Sigmoid colon (tissue), 4 donors: ENCODE measurements around the gene TWSG1.

Experiments used
- CTCF ChIP-seq, 4 experiments: fragments of 450-650 bp in 3 of 4; fragments of 200-600 bp in 1 of 4; IDR thresholded peaks; one replicate each; pipeline ENCODE4 v1.5.1; 2016 to 2019; ENCODE audit warnings: antibody characterized with exemption in 4 of 4, mild to moderate bottlenecking in 3 of 4, moderate library complexity in 2 of 4
- EP300 ChIP-seq, 4 donors: sonication (generic); formaldehyde crosslinking; IDR thresholded peaks; one replicate each; pipeline ENCODE4 v1.6.1; 2017; ENCODE audit warnings: antibody characterized with exemption in 4 of 4

- no peak for TF ChIP-seq EP300 (IDR thresholded peaks at IDR 0.05)
- TF ChIP-seq CTCF (IDR thresholded peaks at IDR 0.05): no peak
Measured at GRCh38 chr18:9362869-9363268, 28.3 kb downstream of the TWSG1 start.
